HG03280 (cell line): ENCODE data around the gene ACTA2.

Source experiments
- ATAC-seq: cut with Tn5 transposase; IDR thresholded peaks from one replicate; pipeline ENCODE4 v1.9.1; 2021; ENCODE audit warnings: mild to moderate bottlenecking, moderate library complexity; ENCODE audit not compliant: unreplicated experiment

ACTA2 gene

GRCh38 chr10:88896372-88896993 lies 56.1 kb downstream of the ACTA2 start:
- ATAC-seq = no peak

- no peak for ATAC-seq
Measured at GRCh38 chr10:88895250-88895649, 57.3 kb downstream of the ACTA2 start.

GRCh38 chr10:88893611-88894010 lies 59.0 kb downstream of the ACTA2 start:
- no peak for ATAC-seq

GRCh38 chr10:88892222-88892967 lies 60.2 kb downstream of the ACTA2 start:
- no peak for ATAC-seq

GRCh38 chr10:88890681-88891381 lies 61.7 kb downstream of the ACTA2 start:
- no peak for ATAC-seq

GRCh38 chr10:88889559-88890337 lies 62.8 kb downstream of the ACTA2 start:
- ATAC-seq = peak; percentile 70

- ATAC-seq = no peak
Measured at GRCh38 chr10:88888810-88889445, 63.6 kb downstream of the ACTA2 start.

- peak; percentile 48 for ATAC-seq
Measured at GRCh38 chr10:88886557-88886956, 66.0 kb downstream of the ACTA2 start.
